GM06990 (cell line): Measurements from ENCODE around the gene AGMAT.

Experiments used
- DNase-seq: peaks from one replicate; pipeline ENCODE4 v3.0.0-alpha.2; 2011; ENCODE audit not compliant: insufficient read length; ENCODE audit errors: extremely low read depth
- H3K27me3 ChIP-seq: replicated peaks from 2 replicates; pipeline ENCODE4 v1.6.0; 2011; ENCODE audit warnings: low read length; ENCODE audit not compliant: control insufficient read depth, insufficient read depth
- H3K36me3 ChIP-seq: 2 replicates; pipeline ENCODE4 v1.5.1; 2011; ENCODE audit warnings: low read length; ENCODE audit not compliant: control insufficient read depth, insufficient read depth
- H3K4me3 ChIP-seq: replicated peaks from 2 replicates; pipeline ENCODE4 v1.5.1; 2011; ENCODE audit warnings: low read depth, mild to moderate bottlenecking, control low read depth, low read length
- TF ChIP-seq, protein P1 (sequence below): IDR thresholded peaks from 2 replicates; pipeline ENCODE4 v1.5.1; 2011; ENCODE audit warnings: low read length, control low read depth, mild to moderate bottlenecking, inconsistent platforms; ENCODE audit not compliant: insufficient read depth, poor library complexity, severe bottlenecking

Gene AGMAT

DNA sequence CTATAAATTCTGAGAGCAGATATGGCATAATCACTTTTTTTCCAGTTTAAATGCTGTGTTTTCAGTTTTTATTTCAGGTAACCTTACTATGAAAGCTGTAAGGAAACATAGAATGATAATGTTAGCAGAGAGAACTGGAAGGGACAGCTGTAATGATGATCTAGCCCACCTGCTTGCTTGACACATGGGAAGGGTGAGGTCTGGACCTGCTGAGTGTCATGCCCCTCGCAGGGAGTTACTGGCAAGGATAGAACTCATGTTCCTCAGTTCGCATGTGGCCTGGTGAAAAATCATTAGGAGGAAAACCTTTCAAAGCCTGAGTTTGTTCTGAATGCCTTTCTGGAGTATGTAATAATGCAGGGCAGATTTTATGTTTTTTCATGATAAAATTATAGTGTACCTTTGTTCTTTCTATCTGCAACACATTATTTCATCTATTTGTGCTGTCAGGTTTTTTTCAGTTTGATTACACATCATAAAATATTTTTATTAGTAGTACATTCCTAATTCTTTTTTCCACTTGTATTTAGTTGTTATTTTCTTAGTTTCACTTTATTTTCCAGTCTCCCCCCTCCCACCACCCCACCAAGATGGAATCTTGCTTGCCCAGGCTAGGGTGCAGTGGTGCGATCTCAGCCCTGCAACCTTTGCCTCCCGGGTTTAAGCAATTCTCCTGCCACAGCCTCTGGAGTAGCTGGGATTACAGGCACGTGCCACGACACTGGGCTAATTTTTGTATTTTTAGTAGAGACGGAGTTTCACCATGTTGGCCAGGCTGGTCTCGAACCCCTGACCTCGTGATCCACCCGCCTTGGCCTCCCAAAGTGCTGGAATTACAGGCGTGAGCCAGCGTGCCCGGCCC, 40.4 kb upstream of the AGMAT start:
- TF ChIP-seq, protein P1, sequence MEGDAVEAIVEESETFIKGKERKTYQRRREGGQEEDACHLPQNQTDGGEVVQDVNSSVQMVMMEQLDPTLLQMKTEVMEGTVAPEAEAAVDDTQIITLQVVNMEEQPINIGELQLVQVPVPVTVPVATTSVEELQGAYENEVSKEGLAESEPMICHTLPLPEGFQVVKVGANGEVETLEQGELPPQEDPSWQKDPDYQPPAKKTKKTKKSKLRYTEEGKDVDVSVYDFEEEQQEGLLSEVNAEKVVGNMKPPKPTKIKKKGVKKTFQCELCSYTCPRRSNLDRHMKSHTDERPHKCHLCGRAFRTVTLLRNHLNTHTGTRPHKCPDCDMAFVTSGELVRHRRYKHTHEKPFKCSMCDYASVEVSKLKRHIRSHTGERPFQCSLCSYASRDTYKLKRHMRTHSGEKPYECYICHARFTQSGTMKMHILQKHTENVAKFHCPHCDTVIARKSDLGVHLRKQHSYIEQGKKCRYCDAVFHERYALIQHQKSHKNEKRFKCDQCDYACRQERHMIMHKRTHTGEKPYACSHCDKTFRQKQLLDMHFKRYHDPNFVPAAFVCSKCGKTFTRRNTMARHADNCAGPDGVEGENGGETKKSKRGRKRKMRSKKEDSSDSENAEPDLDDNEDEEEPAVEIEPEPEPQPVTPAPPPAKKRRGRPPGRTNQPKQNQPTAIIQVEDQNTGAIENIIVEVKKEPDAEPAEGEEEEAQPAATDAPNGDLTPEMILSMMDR = no peak
- peaks cover 3% of the 10 kb centered on the region for H3K36me3 ChIP-seq

DNA sequence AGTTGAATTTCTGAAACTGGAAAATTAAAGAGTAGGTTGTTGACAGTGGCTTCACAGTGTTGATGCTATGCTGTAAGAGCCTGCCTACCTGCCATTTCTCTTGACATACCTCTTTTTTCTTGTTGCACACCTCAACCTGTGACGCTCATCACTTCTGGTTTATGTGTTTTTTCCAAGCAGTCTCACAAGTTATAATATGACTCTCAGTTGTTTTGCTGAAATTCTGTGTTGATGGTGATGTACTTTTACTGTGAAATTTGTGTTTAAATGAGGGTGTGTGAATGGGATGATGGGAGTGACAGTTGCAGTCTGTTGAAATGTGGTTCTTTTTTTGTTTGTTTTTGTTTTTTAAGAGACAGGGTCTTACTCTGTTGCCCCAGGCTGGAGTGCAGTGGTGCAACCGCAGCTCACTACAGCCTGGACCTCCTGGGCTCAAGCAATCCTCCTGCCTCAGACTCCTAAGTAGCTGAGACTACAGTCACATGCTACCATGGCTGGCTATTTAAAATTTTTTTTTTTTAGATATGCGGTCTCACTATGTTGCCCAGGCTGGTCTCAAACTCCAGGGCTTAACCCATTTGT, 39.4 kb upstream of the AGMAT start:
- peaks cover 3% of the 10 kb centered on the region for H3K36me3 ChIP-seq
- H3K27me3 ChIP-seq = no peaks in the 10 kb centered on the region
- H3K4me3 ChIP-seq = no peak overlapping the region
- TF ChIP-seq, protein P1 = no peak
- DNase-seq = no peak

More for the DNA sequence above, 40.4 kb upstream of the AGMAT start:
- Histone ChIP-seq H3K4me3 (no peak overlapping the region), H3K27me3 (no peaks in the 10 kb centered on the region)
- DNase-seq = no peak

DNA sequence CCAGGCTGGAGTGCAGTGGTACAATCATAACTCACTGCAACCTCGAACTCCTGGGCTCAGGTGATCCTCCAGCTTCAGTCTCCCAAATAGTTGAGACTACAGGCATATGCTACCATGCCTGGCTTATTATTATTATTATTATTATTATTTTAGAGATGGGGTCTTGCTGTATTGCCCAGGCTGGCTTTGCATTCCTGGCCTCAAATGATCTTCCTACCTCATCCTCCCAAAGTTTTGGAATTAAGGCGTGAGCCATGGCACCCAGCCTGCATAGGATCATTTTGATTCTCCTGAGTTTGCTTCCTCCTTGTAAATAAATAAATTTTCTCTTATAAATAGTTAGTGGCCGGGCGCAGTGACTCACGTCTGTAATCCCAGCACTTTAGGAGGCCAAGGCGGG, 38.6 kb upstream of the AGMAT start:
- H3K4me3 ChIP-seq = no peak overlapping the region
- TF ChIP-seq, protein P1 = no peak
- DNase-seq = no peak
- H3K36me3 ChIP-seq = peaks cover 3% of the 10 kb centered on the region
- no peaks in the 10 kb centered on the region for H3K27me3 ChIP-seq

DNA sequence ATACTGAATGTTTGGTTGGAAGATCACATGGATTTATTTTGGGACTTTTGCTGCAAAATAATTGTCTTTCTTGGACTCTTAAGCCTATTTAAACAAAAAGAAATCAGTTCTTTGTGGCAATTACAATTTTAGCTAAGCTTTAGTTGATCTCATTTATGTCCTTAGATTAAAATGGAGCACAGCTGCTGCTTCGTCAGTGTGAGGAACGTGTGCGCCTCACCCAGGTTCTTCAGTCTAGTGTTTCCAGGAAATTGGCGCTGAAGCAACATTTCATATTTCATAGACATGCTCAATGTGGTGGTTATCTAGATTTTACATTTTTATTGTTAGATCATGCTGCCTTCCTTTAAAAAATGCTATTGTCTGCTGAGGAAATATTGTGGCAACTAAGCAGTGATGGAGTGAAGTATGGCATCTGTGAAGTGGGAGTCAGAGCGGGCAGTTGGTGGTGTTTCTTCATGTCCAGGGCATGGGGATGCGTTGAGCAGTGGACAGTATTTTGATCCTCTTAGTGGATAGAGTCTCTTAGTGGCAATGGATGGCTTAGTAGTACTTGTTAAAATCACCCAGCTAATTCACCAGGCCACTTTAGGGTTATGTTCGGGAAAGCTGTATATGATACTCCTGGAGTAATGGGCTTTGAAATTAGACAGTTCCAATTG, 38.0 kb upstream of the AGMAT start:
- no peak overlapping the region for H3K4me3 ChIP-seq
- DNase-seq = no peak
- TF ChIP-seq, protein P1 = no peak
- H3K36me3 ChIP-seq = peaks cover 3% of the 10 kb centered on the region
- H3K27me3 ChIP-seq = no peaks in the 10 kb centered on the region

DNA sequence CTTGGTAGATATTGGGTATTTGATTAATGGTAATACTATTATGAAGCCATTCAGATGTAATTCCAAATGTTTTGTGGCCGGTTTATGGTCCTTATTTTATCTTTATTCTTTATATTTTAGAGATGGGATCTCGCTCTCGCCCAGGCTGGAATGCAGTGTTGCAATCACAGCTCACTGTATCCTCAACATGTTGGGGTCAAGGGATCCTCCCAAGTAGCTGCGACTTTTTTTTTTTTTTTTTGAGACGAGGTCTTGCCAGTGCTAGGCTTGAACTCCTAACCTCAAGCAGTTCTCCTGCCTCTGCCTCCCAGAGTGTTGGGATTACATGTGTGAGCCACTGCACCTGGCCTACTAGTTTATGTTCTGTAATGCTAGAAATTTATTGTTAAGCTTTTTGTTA, 37.1 kb upstream of the AGMAT start:
- Histone ChIP-seq H3K36me3 (peaks cover 3% of the 10 kb centered on the region), H3K27me3 (no peaks in the 10 kb centered on the region), H3K4me3 (no peak overlapping the region)
- no peak for DNase-seq
- TF ChIP-seq, protein P1 = no peak
